Measurements from ENCODE around the gene SLC29A1.

SLC29A1 gene

DNA sequence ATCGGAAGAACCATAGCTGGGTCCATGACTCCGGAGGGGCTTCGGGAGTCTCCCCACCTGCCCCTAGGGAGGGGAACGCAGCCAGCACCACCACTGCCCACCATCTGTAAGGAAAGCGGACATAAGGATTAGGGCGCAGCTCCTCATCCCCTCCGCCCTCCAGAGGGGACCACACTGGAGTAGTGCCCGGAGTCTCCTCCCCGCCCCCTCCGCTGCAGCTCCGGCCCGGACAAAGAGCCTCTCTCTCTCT, 33.3 kb downstream of the SLC29A1 start:
- no peak for DNase-seq

DNA sequence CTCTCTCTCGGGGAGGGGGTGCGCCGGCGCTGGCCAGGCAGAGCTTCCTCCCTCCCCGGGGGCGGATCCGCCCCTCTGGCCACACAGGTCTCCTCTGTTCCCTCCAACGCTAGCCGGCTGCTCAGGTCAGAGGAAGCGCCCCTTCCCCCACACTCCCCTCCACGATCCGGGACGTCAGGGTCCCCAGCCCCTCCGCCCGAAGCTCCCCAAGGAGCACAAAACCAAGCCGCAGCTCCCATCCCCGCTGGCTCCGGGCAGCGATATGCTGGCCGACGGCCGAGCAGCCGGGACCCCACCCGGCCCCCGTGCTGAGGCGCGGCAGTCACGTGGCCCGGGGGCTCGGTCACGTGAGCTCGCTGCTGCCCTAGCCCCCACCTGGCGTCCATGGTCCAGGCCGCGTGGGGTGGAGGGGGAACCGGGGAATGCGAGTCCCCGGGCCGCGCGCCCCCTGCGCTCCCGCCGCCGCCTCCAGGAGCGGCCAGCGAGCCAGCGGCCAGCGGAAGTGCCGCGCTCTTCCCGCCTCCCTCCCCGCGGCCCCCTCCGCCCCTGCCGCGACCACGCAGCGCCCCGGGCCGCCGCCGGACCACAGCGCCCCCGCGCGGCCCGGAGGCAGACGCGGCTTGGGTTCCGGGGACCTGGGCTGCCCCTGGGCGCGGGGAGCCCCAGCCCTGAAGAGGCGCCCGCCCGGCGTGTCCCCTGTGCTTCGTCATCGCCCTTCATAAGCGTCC, 33.8 kb downstream of the SLC29A1 start, which contains the start of gene SLC35B2:
TSS of gene SLC35B2 (minus strand) at position 504 of the 728 bp plus-strand sequence. CDS start at position 386, 118 bp downstream.
- peak; percentile 23 for DNase-seq

DNA sequence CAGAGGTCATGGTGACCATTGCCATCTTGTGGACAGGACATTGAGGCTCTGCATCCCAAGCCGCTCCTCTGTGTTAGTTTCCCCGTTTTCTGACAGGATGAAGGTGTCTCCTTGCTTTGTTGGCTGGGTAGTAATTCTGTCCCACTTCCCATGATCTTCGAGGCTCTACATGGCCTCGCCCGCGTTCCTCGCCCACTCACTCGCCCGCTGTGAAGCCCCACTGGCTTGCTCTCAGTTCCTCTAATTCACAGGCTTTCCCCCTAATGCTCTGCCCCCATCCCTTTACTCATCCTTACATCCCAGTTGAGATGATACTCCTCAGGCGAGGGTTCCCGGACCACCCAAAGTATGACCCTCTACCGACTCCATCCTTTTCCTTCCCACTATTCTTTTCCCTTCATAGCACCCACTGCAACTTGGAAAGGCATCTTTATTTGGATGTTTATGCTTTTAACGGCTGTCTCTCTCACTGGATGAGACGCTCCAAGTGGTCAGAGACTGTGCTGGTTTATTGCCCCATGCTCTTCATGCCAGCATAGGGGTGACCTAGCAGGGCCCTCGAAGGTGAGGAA, 34.4 kb downstream of the SLC29A1 start:
- no peak for DNase-seq

DNA sequence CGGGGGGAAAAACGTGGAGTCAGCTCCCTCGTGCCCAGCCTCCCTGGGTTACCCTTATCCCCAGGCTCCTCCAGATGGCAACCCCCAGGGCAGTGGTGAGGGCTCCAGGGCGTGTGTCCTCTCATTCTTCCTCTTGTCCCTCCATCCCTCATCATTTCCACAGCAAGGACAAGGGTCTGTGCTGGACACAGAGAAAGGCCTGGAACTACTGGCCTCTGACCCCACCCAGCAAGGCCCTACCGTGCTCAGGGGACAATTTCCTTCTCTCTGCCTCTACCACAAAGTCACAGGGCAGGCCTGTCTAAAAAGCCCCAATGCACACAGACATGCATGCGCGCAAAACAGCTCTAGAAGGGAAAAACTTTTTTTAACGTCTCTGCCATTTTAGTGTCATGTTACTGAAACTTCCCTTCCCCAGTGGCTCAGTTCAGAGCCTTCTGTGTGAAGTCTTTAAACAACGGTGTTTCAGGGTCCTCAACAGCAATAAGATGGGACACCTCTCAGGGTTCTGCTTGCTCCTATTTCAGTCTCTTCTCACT, 35.0 kb downstream of the SLC29A1 start:
- no peak for DNase-seq

DNA sequence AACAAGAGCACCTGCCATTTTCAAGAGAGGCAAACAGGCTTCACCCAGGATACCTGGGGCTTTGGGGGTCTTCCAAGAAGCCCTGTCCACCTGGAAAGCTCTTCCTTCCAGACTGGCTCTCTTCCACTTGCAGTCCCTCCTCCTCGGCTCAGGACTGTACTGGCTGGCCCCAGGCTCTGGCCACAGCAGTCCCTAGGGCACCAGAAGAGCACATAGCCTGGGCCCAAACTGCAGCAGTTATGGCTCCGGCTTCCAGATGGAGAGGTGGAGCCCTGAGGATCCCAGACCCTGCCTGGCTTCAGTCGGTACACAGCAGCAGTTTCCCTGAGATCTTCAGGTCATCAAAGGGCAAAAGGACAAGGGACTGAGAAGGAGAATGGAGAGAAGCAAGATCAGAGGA, 35.5 kb downstream of the SLC29A1 start:
- no peak for DNase-seq

DNA sequence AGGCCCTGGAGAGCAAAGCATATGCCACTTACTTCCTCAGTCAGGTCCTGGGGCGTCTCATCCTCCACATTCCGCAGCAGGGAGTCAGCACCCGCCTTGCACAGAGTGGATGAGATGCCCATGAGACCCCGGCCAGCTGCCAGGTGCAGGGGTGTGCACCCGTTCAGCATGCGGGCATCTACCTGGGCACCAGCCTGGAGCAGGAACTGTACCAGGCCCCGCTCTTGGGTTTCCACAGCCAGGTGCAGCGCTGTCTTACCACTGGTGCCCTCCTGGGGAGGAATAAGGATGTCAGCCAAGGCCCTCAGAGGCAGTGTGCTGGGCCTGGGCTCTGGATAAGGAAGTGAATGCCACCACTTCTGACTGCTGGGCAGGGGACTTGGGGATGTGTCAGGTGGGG, 36.6 kb downstream of the SLC29A1 start:
- no peak for DNase-seq

DNA sequence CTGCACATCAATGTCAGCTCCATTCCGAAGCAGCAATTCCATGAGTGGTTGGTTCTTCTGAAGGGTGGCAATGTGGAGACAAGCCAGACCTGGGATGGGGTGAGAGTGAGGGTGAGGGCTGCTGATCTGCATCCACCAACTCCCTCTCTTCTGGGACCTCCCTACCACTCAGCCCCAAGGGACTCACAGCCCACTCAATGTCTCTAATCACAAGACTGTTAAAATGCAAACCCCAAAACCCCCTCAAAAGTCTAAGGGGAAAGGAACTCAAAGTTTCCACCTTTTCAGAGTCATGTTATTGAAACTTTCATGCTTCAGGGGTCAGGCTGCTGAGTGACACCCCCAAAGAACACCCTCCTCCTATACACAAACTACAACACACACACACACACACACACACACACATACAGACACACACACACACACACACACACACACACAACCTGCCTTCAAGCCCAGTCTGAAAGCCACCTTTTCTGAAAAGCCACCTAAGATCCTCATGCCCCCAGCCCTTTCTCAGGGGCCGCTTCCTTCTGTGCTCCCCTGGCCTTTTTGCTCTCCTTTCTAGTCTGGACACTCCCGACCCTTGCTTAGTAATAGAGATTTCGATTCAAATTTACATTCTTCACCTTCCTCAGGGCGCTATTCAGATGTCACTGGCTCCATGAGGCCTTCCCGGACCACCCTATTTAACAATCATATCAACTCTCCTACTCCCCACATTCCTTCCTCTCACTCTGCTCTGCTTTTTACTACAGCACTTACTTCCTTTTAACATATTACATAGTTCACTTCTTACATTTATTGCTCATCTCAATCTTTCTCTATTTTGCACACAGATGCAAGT, 37.3 kb downstream of the SLC29A1 start:
- no peak for DNase-seq

DNA sequence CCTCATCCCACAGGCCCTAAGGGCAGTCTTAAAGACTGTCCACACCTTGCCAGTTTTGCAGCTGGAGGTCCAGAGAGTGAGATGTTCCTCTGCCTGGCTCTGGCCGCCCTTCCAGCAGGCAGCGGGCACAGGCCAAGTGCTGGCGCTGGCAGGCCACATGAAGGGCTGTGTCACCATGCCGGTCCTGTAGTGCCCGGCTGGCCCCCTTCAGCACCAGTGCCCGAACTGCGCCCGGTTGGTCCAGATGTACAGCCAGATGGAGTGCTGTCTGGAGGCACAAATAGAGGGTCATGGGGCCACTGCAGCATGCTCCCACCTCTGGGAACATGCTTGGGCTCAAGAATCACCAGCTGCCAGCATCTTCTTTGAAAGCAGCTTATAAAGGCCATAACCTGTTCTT, 38.2 kb downstream of the SLC29A1 start:
- DNase-seq: no peak

DNA sequence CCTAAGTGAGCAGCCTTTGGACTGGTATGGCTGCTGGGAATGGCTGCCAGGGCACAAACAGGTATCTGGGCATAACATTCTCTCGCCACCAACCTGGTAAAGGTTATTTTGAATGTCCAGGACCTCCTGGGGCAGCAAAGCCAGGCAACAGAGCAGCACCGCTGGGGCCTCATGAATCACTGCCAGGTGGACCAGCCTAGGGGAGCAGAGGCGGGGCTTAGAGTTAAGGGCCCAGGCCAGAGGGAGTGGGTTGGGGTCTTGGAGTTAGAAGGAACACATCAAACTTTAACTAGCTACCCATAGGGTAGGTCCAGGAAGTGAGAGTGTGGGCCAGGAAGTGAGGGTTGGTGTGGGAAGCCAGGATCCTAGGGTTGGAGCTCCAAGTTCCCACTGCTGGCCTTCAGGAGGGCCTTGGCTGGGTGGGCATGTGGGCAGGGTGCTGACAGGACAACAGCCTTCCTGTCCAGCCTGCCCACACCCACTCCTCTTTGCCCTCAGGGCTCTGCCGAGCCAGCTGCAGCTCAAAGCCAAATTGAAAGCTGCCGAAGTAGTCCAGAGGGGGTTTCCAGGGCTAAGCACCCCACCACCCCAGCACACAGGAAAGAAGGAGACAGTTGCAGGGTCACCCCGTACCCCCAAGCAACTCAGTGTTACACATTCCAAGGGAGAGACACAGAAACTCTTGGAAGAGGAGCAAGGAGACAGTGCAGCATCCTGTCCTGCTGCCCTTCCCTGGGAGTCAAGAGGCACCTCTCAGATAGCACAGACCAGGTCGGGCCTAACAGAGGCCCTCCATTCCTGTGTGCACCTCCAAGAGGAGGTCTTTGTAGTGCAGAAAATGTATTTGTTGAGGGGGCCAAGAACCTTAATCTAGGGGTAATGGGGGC, 39.3 kb downstream of the SLC29A1 start:
- no peak for DNase-seq

DNA sequence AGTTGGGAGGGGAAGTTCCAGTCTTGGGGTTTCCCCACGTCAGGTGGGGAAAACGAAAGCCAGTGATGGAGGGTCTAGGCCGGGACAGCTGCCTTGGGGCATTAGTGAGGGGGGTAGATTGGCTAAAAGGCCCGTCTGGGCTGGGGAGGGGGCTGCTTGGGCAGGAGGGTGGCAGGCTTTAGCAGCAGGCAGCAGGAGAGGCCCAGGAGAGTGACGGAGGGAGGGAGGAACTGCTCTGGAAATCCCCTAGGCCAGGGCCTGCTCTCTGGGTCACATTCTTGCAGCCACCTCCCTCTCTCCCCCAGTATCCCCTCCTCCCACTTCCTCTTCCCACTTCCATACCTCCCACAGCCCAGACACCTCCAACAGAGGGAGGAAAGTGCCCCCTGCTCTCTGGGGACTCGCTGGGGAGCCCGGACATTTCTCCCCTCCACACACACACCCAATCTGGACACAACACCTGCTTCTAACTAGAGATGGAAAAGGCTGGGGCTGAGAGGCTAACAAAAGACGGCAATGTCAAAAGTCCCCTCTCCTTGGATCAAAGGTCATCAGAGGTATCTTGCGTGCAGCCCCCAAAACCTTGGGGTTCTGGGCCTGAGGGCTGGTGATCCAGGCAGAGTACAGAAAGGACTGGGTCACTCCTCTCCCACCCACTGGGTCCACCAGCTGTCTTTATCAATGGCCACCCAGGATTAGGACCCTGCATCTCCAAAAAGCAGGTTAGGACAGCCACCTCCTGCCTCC, 40.1 kb downstream of the SLC29A1 start:
- DNase-seq: peak; percentile 21 to 33

DNA sequence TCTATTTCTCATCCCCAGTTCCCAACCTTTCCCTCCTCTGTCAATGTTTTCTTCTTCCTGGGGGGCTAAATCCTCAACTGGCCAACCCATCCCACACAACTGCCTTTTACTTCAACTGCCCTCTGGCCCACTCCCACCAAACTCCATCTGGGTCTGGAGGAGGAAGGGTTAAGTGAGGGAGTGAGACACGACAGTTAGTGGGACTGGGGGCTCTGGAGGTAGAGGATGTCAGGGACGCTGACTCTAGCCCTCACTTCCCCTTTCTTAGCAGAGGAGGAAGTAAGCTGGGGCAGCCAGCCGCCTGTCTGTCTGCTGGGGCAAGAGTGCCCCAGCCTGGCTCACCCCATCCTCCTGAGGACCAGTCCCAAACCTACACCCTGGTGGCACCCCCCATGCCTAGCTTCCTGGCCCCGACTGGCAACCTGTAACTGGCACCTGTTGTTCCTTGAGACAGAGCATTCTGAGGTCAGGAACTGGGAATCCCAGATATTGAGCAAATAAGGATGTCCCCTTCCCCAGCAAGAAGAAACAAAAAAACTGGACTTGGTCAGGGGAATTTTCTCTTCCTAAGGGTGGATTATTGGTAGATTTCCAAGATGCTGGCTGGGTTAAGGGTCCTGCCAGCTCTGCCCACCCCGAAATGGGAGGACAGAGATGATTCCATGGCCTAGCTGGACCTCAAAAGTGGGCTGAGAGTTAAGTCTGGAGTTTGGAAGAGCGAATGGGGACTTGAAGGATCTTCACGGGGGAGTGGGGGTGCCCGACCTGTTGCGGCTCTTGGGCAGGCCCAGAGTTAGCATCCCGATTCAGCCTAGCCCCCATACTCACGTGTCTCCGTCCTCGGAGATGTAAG, 41.0 kb downstream of the SLC29A1 start:
- DNase-seq: peak; percentile 38 to 87

DNA sequence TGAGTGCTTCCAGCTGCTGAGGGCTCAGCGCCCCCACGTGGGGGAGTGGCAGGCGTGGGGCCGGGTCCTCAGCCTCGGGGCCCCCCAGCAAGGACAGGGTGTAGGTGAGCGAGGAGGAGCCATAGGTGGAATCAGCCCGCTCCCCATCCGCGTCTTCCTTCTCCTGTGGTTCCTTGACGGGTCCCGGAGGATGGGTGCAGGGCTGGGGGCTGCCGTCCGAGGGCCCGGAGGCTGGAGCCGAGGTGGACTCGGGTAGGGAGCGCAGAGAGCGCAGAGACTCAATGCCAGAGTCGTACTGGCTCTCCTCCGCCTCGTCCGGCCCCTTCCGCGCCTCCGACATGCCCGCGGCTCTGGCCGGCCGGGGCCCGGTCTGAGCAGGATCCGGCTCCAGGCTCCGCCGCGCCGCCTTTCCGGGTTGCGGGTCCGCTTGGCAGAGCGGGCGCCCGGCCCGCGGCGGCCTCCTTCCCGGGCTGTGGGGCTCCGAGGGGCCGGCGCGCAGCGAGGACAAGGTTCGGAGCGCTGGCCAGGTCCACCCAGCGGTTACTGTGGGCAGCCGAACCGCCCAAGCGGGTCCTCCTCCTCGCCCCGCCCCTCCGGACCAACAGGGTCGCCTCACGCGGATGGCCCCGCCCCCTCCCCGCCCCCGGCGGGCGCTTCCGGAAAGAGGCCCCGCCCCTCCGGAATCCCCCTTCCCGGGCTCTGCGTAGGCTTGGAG, 41.8 kb downstream of the SLC29A1 start, which contains the start of gene NFKBIE:
TSS of gene NFKBIE (minus strand) at position 545 of the 715 bp plus-strand sequence. CDS start at position 340, 205 bp downstream.
- DNase-seq: peak in 1 of 2 donors; percentile 94

DNA sequence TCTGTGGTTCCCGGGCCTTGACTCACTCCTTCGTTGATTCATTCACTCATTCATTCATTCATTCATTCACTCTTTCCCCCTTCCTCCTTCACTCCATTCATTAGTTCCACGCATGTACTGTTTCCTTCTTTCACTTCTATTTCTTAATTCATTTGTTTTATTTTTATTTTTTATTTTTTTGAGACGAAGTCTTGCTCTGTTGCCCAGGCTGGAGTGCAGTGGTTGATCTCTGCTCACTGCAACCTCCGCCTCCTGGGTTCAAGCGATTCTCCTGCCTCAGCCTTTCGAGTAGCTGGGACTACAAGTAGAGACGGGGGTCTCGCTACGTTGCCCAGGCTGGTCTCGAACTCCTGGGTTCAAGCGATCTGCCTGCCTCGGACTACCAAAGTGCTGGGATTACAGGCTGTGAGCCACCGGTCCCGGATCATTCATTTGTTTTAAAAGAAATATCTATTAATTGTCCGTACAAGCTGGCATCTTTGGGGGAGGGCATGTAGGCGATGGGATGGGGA, 42.4 kb downstream of the SLC29A1 start:
- DNase-seq: peak in 1 of 2 donors; percentile 84

DNA sequence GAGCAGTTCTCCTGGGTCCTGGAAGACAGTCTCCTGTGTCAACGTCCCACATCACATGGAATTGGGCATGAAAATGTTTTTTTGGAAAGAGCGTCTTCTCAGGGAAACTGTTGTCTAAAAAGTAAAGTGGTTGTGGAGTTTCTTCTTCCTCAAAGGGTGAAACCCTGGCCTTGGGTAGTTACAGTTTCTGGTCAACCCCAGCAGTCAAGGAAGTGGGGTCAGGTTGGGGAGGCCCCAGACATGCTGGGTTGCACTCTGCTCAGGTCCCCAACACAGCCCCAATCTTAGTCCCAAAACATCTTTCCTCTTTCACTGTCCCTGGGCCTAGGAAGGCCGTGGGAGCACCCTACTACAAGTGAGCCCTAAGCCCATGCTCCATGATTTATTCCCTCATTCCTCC, 43.0 kb downstream of the SLC29A1 start:
- DNase-seq: no peak

DNA sequence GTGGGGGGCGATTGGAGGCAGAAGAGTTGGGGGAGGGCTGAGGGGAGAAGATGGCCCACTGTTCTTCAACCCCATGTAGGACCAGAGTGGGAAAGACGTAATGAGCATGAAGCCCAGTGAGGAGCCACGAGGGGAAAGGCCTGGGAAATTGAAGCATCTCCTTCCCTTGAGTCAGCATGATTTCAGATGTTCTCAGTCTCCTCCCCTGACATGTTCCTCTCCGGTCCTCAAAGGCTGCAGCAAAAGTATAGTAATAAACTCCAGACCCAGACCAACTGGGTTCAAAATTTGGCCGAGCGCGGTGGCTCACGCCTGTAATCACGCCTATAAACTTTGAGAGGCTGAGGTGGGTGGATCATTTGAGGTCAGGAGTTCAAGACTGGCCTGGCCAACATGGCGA, 43.9 kb downstream of the SLC29A1 start:
- DNase-seq: no peak

DNA sequence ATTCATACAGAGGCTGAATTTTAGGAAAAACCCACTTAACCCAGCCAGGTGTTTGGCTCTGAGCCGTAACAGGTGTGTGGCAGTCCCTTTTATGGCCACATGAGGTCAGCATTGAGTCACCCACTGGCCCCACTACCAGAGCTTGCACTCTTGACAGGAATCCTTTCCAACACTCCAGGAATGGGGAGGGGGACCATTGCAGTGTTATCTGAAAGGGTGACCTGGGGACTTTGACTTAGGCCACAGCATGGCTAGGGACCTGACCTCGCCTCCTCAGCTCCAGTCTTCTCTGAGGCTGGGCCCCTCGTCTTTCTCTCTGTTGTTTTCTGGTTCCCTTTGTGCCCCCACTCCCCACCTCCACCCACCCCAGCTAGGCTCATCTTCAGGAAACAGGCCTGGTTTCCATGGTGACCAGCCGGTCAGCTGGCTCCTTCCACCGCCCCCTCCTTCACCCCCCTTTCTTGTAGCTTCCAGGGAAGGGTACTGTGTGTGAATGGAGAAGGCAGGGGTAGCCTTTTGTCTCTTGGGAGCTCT, 44.8 kb downstream of the SLC29A1 start:
- DNase-seq: no peak

DNA sequence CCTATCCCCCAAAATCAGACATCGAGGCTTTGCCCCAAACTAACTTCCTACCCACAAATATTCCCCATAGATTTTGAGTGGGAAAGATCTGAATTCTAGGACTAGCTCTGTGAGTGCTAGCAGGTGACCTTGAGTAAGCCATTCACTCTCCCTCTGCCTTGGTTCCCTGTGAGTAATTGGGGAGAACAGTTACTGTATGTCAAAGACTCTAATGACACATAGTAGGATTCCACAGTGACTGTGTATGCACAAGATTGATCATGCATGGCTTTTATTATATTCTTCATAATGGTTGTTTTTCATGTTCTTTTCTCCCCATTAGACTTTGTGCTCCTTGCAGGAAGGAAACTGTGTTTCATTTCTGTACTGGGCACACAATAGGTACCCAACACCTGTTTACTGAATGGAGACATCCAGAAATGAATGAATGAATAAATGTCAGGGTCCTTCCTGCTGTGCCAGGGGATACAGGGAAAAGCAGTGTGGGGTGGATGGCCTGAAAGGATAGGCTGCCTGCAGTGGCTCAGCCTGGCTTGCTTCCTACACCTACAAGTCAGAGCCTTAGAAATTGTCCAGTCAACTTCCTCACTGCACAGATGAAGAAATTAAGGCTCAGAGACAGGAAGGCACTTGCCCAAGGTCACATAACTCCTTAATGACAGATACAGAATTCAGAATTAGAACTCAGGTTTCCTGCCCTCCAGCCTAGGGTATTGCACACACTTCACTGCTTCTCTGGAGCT, 46.0 kb downstream of the SLC29A1 start:
- no peak for DNase-seq

DNA sequence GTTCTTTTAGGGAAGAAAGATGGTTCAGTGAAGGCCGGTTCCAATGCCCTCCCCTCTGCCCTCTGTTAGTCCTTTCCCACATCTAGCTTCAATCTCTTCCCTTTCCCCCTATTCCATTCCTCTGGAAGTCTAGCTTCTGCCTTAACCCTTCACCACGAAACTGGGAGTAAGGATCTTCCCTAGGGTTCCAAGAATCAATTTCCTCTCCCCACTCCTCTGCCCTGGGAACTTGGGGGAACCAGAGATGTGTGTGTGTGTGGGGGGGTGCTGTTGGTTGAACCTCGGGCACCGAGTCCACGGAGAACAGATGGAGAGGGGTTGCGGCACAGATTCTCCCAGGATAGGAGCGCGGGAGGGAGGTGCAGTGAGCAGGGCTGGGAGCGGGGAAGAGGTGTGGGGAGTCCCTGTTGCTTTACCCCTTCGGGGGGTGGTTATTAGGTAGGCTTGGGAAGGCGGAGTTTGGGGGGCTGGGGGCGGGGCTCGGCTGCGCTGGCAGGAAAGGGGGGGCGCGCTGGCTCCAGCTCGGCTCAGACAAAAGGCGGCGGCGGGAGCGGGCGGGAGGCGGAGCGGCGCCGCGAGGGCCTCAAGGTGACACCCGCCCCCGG, 46.6 kb downstream of the SLC29A1 start, which contains the start of gene TMEM151B:
TSS of gene TMEM151B (plus strand) at position 530 of the 605 bp plus-strand sequence. CDS start 293 bp downstream, outside the sequence.
- DNase-seq: no peak

All from bone marrow (tissue), 2 donors.